Esophagus squamous epithelium (tissue), 4 donors: ENCODE data around the gene SNAPC2.

ENCODE experiments used
- POLR2A ChIP-seq, 4 donors: fragments of 450-650 bp; IDR thresholded peaks; one replicate each; pipeline ENCODE4 v1.6.1; 2017; ENCODE audit warnings: antibody characterized with exemption in 4 of 4, mild to moderate bottlenecking in 4 of 4, moderate library complexity in 3 of 4
- TF ChIP-seq, protein P1 (sequence below), 6 experiments: fragments of 450-650 bp in 4 of 6; fragments of 200-600 bp in 2 of 6; sonication (generic) in 2 of 6; IDR thresholded peaks; one replicate each; pipeline ENCODE4 v1.5.1; 2016 to 2019; ENCODE audit warnings: antibody characterized with exemption in 6 of 6, mild to moderate bottlenecking in 4 of 6, moderate library complexity in 4 of 6

GRCh38 chr19:7926727-7927604 is 6.8 kb downstream of the SNAPC2 start:
- TF ChIP-seq, protein P1, sequence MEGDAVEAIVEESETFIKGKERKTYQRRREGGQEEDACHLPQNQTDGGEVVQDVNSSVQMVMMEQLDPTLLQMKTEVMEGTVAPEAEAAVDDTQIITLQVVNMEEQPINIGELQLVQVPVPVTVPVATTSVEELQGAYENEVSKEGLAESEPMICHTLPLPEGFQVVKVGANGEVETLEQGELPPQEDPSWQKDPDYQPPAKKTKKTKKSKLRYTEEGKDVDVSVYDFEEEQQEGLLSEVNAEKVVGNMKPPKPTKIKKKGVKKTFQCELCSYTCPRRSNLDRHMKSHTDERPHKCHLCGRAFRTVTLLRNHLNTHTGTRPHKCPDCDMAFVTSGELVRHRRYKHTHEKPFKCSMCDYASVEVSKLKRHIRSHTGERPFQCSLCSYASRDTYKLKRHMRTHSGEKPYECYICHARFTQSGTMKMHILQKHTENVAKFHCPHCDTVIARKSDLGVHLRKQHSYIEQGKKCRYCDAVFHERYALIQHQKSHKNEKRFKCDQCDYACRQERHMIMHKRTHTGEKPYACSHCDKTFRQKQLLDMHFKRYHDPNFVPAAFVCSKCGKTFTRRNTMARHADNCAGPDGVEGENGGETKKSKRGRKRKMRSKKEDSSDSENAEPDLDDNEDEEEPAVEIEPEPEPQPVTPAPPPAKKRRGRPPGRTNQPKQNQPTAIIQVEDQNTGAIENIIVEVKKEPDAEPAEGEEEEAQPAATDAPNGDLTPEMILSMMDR (IDR thresholded peaks at IDR 0.05) = no peak
- TF ChIP-seq POLR2A (IDR thresholded peaks at IDR 0.05) = no peak
